Measurements from ENCODE around the gene FOXL3.

DNA sequence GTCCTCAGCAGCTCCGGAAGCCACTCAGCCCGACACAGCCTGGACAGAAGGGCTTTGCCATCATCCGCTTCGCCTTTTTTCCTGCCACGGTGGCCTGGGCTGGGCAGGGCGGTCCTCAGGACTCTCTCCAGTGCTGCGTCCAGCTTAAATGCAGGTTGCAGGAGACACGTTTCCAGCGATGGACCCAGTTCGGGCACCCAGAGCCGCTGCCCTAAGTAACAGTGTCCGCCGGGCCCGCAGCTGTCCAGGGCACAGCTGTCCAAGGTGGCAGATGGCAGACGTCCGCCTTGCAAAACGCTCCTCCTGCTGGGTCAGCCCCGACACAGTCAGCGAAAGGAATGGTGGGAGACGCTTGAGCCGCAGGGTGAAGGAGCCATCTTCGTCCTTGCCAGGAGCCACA is 37.0 kb upstream of the FOXL3 start:
- TF ChIP-seq POLR2AphosphoS5 (IDR thresholded peaks at IDR 0.05): no peak
- TF ChIP-seq CTCF (IDR thresholded peaks at IDR 0.05): no peak
